ENCODE measurements around the gene CPS1. TPM values are rescaled to one million over a fixed set of nuclear protein-coding genes. Genes with fewer than 3 reads are reported as not detected.

Gene CPS1
- total RNA-seq, 1 donor from 2014 or later = 8.8 TPM

GRCh38 chr2:210562091-210562490, 5.7 kb downstream of the CPS1 start:
- intact Hi-C loops (cut with DNase I) = no loop called here
- H3K4me1 ChIP-seq = no peaks in the 10 kb centered on the region
- no peak overlapping the region for H3K27ac ChIP-seq
- no peaks in the 10 kb centered on the region for H3K36me3 ChIP-seq
- no peaks in the 10 kb centered on the region for H3K9me3 ChIP-seq
- H3K4me3 ChIP-seq = no peak overlapping the region
- TF ChIP-seq POLR2AphosphoS5 (IDR thresholded peaks at IDR 0.05; ENCODE audit: insufficient read depth in 1 of 2, low read depth in 1 of 2) (no peak), CTCF (IDR thresholded peaks at IDR 0.05) (no peak), POLR2A (IDR thresholded peaks at IDR 0.05) (no peak)
- H3K27me3 ChIP-seq = no peaks in the 10 kb centered on the region
- no peak for DNase-seq (ENCODE audit: extremely low spot score in 2 of 2)

- no peak for TF ChIP-seq POLR2AphosphoS5 (IDR thresholded peaks at IDR 0.05; ENCODE audit: insufficient read depth in 1 of 2, low read depth in 1 of 2)
- TF ChIP-seq CTCF (IDR thresholded peaks at IDR 0.05) = no peak
- TF ChIP-seq POLR2A (IDR thresholded peaks at IDR 0.05) = no peak
- Histone ChIP-seq H3K27me3 (no peaks in the 10 kb centered on the region), H3K36me3 (no peaks in the 10 kb centered on the region), H3K9me3 (no peaks in the 10 kb centered on the region), H3K4me3 (no peak overlapping the region), H3K4me1 (no peaks in the 10 kb centered on the region), H3K27ac (no peak overlapping the region)
- DNase-seq (ENCODE audit: extremely low spot score in 2 of 2) = no peak
- intact Hi-C loops (cut with DNase I) = no loop called here
These were observed 6.2 kb downstream of the CPS1 start for GRCh38 chr2:210562502-210563080.

- Histone ChIP-seq H3K27me3 (no peaks in the 10 kb centered on the region), H3K36me3 (no peaks in the 10 kb centered on the region), H3K9me3 (no peaks in the 10 kb centered on the region), H3K27ac (no peak overlapping the region), H3K4me3 (no peak overlapping the region), H3K4me1 (no peaks in the 10 kb centered on the region)
- DNase-seq (ENCODE audit: extremely low spot score in 2 of 2) = no peak
- intact Hi-C loops (cut with DNase I) = no loop called here
- no peak for TF ChIP-seq CTCF (IDR thresholded peaks at IDR 0.05)
- TF ChIP-seq POLR2A (IDR thresholded peaks at IDR 0.05) = no peak
- TF ChIP-seq POLR2AphosphoS5 (IDR thresholded peaks at IDR 0.05; ENCODE audit: insufficient read depth in 1 of 2, low read depth in 1 of 2) = no peak
These were observed 10.9 kb downstream of the CPS1 start for GRCh38 chr2:210567279-210567678.

- Histone ChIP-seq H3K36me3 (no peaks in the 10 kb centered on the region), H3K4me1 (no peaks in the 10 kb centered on the region), H3K9me3 (no peaks in the 10 kb centered on the region), H3K27me3 (no peaks in the 10 kb centered on the region), H3K27ac (no peak overlapping the region), H3K4me3 (no peak overlapping the region)
- no peak for DNase-seq (ENCODE audit: extremely low spot score in 2 of 2)
- intact Hi-C loops (cut with DNase I) = no loop called here
- TF ChIP-seq POLR2AphosphoS5 (IDR thresholded peaks at IDR 0.05; ENCODE audit: insufficient read depth in 1 of 2, low read depth in 1 of 2) (no peak), POLR2A (IDR thresholded peaks at IDR 0.05) (no peak), CTCF (IDR thresholded peaks at IDR 0.05) (no peak)
These were observed 11.7 kb downstream of the CPS1 start for GRCh38 chr2:210568108-210568507.

- intact Hi-C loops (cut with DNase I) = no loop called here
- no peak for DNase-seq (ENCODE audit: extremely low spot score in 2 of 2)
- no peaks in the 10 kb centered on the region for H3K9me3 ChIP-seq
- no peaks in the 10 kb centered on the region for H3K27me3 ChIP-seq
- no peak for TF ChIP-seq POLR2A (IDR thresholded peaks at IDR 0.05)
- TF ChIP-seq CTCF (IDR thresholded peaks at IDR 0.05) = peak in 1 of 3 experiments; percentile 38
- H3K27ac ChIP-seq = no peak overlapping the region
- no peaks in the 10 kb centered on the region for H3K36me3 ChIP-seq
- no peaks in the 10 kb centered on the region for H3K4me1 ChIP-seq
- no peak overlapping the region for H3K4me3 ChIP-seq
These were observed 21.1 kb downstream of the CPS1 start for GRCh38 chr2:210577263-210578071.
